Activated naive CD4-positive, alpha-beta T cell treated with anti-CD3 and anti-CD28 coated beads, Interleukin-2, amount 50 U/mL, for 16 hours (primary cell): ENCODE data around the gene POLR3GL.

Source experiments
- DNase-seq: peaks from one replicate; pipeline ENCODE4 v3.0.0-alpha.2; 2020

The POLR3GL gene

GRCh38 chr1:145951526-145951925, 13.0 kb upstream of the POLR3GL start:
- DNase-seq, result no peak

DNA sequence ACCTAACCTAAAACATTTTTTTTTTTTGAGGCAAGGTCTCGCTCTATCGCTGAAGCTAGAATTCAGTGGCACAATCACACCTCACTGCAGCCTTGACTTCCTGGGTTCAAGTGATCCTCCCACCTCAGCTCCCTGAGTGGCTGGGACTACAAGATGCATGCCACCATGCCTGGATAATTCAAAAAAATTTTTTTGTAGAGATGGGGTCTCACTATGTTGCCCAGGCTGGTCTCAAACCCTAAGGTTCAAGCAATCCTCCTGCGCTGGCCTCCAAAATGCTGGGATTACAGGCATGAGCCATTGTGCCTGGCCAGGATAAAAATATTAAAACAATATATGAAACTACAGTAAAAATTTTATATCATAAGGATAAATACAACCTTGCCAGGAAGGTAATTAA, 11.6 kb upstream of the POLR3GL start:
- no peak for DNase-seq

DNA sequence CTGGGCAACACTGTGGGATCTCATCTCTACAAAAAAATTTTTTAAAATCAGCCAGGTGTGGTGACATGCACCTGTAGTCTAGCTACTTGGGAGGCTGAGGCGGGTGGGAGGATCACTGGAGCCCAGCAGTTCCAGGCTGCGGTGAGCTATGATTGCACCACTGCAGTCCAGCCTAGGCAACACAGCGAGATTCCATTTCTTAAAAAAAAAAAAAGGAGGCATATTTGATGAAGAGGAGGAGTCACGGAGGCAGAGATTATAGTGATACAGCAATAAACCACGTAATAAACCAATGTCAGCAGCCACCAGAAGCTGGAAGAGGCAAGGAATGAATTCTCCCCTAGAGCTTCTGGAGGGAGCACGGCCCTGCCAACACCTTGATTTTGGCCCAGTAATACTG, 10.6 kb upstream of the POLR3GL start:
- DNase-seq, result no peak

DNA sequence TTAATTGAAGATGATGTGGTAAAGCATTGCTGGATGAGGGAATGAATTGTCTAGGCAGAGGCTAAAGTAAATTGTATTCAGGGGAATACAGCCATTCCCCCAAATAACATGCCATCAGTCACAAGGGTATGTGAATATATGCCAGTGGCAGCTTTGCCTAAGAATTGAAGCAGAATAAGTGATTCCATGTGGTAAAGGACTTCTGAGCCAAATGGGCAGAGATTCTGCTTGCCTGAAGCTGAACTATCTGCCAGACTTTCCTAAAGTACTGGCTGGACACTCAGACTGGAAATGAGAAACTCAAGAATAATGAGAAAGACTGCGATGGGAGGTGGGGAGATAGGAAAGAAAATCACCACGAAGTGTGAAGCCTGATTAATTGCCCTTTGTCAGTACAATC, 9.1 kb upstream of the POLR3GL start:
- no peak for DNase-seq

DNA sequence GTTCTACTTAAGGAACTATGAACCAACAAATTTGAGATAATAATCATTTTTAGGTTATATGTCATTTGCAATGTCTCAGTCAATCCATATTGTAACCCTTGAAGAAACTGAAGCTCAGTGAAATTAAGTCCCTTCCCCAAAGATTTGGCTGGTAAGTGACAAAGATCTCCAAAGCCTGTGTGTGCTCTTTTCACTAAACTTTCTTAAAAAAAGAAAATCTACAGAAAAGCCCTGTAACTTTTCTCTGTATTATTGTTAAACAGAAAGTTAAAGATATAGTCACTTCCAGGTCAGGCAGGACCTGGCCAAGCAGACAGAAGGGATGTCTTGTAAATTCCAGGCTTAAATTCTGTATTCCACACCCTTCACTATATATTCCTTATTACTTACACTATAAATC, 8.1 kb upstream of the POLR3GL start:
- DNase-seq, result no peak

DNA sequence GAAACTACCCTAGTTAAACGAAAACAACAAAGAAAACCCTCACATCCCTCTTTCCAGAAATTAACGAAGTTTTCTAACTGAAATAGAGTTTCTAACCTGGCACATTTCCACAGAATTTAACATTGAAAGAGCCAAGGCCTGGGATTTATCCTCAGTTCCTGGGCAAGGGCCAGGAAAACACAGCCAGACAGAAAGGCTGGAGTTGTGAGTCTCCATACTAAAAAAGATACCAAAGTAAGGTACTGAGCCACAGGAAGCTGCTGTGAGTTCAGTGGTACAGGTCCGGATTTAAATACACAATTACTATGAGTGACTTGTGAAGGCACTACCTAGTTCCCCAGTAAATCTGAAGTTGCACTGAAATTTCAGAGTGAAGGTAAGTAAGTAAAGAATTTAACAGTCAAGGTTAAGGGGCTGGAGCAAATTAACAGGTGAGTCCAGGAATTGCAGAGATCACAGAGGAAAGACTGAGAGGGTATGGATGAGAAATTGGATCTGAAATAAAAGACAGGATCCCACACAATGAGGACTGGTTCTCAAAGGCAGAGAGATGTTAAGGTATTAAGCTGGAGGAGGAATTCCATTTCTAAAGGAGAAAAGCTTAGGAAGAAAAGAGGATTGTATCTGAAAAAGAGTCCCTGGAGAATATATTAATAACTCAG, 7.6 kb upstream of the POLR3GL start:
- DNase-seq, result no peak

- peak; percentile 96 for DNase-seq
These were observed 6.8 kb upstream of the POLR3GL start, which contains the start of gene LIX1L for GRCh38 chr1:145957443-145958319. Gene LIX1L (minus strand): TSS chr1:145958017. CDS start chr1:145957927, 90 bp downstream.

- no peak for DNase-seq
These were observed 5.8 kb upstream of the POLR3GL start for GRCh38 chr1:145958734-145959133.

- no peak for DNase-seq
These were observed 5.2 kb upstream of the POLR3GL start for GRCh38 chr1:145959333-145959732.

GRCh38 chr1:145959957-145960467, 4.5 kb upstream of the POLR3GL start:
- no peak for DNase-seq

- DNase-seq, result peak; percentile 45
These were observed 3.9 kb upstream of the POLR3GL start for GRCh38 chr1:145960468-145961108.

DNA sequence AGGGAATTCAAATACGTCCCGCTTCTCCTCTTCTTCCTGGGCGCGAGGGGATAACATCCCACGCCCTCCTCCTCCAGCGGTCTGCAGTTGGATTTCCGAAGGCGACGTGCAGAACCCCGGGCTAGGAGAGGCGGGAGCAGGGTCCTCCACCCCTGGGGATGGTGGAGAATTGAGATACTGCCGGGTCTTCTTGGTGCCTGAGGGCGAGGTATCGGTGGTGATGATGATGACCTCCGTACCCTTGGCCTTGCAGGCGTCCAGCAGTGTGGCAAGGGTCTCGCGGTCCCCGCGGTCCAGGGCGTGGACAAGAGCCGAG, 3.4 kb upstream of the POLR3GL start:
- no peak for DNase-seq

DNA sequence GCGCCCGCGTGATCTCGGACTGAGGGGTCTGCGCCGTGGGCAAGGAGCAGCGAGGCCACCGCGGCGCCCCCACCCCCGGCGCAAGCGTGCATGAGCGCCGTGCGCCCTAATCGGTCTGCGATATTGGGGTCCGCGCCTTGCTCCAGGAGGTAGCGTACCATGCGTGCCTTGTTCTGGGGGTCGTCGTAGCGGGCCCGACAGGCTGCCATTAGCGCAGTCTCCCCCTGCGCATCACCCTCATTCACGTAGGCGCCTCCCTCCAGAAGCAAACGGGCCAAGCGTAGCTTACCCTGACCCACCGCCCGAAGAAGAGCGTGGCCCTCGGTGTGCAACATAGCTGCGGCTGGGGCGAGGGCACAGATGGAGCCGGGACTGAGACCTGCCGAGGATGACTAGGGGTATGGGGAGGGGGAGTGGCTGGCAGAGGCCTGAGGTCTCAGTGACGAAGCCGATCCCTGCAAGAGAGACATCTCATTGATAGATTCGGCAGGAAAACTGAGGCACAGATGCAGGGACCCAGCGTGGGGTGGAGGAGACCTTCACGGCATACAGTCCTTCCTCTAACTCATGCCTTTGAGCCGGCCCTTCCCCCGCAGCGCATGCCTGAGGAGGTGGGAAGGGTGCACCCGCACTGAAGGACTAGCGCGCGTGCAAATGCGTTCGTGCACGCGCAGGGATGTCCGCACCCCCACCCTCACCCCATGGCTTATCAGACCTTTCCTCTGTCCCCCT, 2.9 kb upstream of the POLR3GL start:
- peak; percentile 71 for DNase-seq

DNA sequence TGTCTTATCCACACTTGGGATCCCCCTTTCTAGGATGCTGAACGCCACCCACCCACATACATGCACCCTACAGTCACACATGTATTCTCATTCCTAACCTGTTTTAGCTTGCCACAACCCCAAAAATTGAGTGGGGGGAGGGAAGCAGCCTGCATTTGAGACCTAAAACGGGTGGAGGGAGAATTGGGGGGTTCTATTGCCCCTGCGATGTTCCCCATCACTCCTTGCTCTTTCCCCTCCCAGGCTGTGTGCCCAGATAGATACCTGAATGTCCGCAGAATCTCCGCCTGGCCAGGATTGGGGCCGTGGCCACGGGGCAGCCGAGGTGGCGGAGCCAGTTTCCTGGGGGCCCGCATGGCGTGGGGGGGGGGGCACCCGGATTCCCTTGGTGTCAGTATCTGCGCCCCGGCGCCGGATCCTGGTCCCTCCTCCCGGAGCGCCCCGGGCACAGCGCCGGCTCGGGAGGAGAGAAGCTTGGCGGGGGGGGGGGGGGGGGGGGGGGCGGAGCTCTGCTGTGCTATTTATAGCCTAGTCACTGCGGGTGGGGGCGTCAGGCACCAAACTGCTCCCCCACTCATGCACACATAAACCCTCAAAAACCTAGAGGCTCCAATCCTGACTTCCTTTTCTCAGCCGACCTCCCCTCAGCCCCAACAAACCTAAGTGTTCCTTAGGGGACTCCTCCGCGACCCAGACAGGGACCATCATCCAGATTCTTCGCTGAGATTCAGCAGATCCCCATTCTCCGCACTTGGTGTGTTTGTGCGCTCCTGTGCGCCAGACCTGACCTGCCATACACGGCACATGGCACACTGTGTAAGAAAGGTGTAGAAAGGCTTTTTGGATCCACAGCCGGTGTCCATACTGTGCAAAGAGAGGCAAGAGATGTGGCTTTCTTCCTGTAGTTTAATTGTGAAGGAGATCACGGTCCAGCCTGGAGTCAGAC, 2.1 kb upstream of the POLR3GL start:
- DNase-seq, result peak; percentile 48

DNA sequence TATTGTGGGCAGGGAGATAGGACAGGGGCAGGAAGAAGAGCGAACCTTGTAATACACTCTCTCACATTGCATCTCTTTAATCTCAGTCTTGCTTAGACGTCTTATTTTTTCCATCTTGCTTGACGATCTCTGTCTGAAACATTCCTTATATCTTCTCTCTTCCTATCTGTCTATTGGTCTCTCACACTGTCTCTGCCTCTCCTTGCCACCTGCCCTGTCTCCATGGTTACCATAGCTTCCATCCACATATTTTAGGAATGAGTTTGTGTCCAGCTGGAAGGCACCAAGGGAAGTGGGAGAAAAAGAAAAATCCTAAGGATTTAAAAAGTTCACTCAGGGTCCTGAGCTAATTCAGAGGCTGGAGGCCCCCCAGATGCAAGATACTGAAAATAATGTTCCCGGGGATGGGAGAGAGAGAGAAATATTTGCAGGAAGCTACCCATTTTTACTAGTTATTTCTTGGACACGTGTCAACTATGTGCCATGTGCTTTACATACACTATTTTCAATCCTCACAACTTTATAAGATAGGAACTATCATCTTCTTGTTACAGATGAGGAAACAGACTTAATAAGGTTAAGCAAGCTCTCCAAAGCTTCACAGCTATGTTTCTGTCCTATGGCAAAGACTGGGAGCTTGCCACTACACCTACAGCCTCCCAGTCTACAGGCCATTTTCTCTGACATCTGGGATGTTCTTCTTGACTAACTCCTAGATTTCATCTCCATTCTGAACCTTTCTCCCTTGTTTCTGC, 1.0 kb upstream of the POLR3GL start:
- DNase-seq, result no peak

GRCh38 chr1:145965119-145965744, 742 bp downstream of the POLR3GL start:
- DNase-seq, result no peak

DNA sequence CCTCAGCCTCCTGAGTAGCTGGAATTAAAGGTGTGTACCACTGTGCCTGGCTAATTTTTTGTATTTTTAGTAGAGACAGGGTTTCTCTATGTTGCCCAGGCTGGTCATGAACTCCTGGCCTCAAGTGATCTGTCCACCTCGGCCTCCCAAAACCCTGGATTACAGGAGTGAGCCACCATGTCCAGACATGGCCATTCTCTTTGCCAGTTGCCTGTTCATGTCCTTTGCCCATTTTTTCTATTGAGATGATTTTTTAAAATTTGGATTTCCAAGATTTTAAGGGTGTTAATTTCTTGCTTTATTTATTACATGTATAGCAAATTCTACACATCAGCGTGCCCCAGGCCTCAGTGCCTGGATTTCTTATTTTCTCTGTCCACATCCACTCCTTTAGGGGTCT, 2.8 kb downstream of the POLR3GL start:
- no peak for DNase-seq

DNA sequence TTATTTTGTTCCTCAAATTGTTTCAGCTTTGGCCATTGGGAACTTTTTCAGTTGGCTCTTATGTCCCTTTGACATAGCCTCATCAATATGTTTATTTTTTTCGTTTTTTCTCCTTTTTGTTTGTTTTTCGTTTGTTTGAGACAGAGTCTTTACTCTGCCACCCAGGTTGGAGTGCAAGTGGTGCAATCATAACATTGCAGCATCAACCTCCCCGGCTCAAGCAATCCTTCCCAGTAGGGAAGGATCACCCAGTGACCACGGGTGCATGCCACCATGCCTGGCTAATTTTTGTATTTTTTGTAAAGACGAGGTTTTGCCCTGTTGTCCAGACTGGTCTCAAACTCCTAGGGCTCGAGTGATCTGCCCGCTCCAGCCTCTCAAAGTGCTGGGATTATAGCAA, 8.1 kb downstream of the POLR3GL start:
- no peak for DNase-seq

DNA sequence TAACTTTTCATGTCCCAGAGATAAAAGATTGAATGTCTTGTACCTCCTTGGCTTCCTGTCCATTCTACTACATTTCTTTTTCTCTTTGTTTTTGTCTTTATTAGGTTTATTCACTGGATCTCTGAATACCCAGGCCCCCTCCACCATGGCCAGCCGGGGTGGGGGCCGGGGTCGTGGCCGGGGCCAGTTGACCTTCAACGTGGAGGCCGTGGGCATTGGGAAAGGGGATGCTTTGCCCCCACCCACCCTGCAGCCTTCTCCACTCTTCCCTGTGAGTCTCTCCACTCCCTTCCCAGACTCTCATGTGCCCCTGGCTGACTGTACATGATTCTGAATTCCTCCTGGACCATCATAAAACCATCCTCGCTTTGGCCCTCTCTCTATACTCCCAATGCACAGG, 10.2 kb downstream of the POLR3GL start:
- DNase-seq, result no peak

- no peak for DNase-seq
These were observed 10.7 kb downstream of the POLR3GL start for GRCh38 chr1:145975216-145975615.

- no peak for DNase-seq
These were observed 12.5 kb downstream of the POLR3GL start for GRCh38 chr1:145977016-145977415.
